Nephron (organoid): Measurements from ENCODE around the gene NCAPD2.
A peak's percentile ranks its signal among the peaks of the same experiment; 100 is the strongest.
"Not testable (repeated sequence)": the region's sequence is repeated elsewhere in the genome, so short reads cannot be mapped to it uniquely, and the experiment has no call there.

Experiments used
- H3K27ac Mint-ChIP-seq, 3 experiments: 2 replicates each; pipeline ENCODE4 v1.8.0; 2020; ENCODE audit warnings: mixed read lengths in 3 of 3, mild to moderate bottlenecking in 2 of 3, moderate library complexity in 1 of 3
- H3K27me3 Mint-ChIP-seq: 2 replicates; pipeline ENCODE4 v1.8.0; 2021; ENCODE audit warnings: low read depth, mild to moderate bottlenecking, moderate library complexity, mixed read lengths
- H3K36me3 Mint-ChIP-seq: 2 replicates; pipeline ENCODE4 v1.8.0; 2020; ENCODE audit warnings: low read depth, mixed read lengths
- H3K4me1 Mint-ChIP-seq: 2 replicates; pipeline ENCODE4 v1.8.0; 2020; ENCODE audit warnings: mixed read lengths
- H3K4me3 Mint-ChIP-seq, 3 experiments: 2 replicates each; pipeline ENCODE4 v1.8.0; 2020; ENCODE audit warnings: mild to moderate bottlenecking in 3 of 3, mixed read lengths in 3 of 3, moderate library complexity in 2 of 3
- H3K9me3 Mint-ChIP-seq: 2 replicates; pipeline ENCODE4 v1.8.0; 2020; ENCODE audit warnings: mixed read lengths
- CTCF ChIP-seq, 3 experiments: fragments of 200-600 bp; sonication (generic); IDR thresholded peaks; one replicate each; pipeline ENCODE4 v1.5.0; 2021; ENCODE audit warnings: antibody characterized with exemption in 3 of 3; ENCODE audit not compliant: unreplicated experiment in 3 of 3

Gene NCAPD2

DNA sequence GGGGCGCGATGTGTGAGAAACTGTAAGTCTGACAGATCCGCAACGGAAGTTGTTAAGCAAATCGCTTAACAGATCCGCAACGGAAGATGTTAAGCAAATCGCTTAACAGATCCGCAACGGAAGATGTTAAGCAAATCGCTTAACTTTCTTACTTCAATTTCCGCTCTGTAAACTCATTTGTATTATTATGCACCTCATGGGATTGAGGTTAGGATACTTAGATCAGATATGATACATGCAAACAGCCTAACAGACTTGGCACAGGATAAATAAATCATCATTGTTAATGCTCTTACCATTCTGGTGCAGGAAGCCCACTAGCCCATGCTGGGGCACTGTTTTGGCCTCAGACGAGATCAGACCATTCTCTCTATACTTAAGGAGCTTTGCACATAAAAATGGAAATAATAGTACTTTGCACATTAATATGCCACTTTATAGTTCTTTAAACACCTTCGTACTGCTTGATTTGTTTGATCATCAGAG lies 399 bp downstream of the NCAPD2 start:
- Mint-ChIP-seq H3K4me1 (peaks cover 27% of the 10 kb centered on the region), H3K9me3 (no peaks in the 10 kb centered on the region), H3K4me3 (peak overlapping the region; percentile 89 to 97 (median 90)), H3K27me3 (no peaks in the 10 kb centered on the region), H3K36me3 (peaks cover 23% of the 10 kb centered on the region), H3K27ac (peak overlapping the region; percentile 97 to 99 (median 99))
- no peak for TF ChIP-seq CTCF (IDR thresholded peaks at IDR 0.05; ENCODE audit: unreplicated experiment in 3 of 3)

DNA sequence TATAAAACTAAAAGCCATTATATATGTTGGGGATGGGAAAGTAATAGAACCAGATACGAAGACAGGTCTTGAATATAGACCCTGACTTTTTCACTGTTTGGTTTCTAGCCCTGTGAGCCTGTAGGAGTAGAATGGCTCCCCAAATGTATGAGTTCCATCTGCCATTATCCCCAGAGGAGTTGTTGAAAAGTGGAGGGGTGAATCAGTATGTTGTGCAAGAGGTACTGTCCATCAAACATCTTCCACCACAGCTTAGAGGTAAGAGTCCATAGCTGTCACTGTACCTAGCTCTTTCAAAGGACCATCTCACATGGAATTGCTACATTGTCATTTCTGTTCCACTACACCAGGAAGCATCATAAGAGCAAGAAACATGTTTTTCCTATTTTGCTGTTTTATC lies 1.1 kb downstream of the NCAPD2 start:
- Mint-ChIP-seq H3K27ac (peak overlapping the region; percentile 97 to 99 (median 99)), H3K4me3 (peak overlapping the region; percentile 89 to 97 (median 90)), H3K9me3 (no peaks in the 10 kb centered on the region), H3K27me3 (no peaks in the 10 kb centered on the region), H3K36me3 (peaks cover 23% of the 10 kb centered on the region), H3K4me1 (peaks cover 27% of the 10 kb centered on the region)
- no peak for TF ChIP-seq CTCF (IDR thresholded peaks at IDR 0.05; ENCODE audit: unreplicated experiment in 3 of 3)

DNA sequence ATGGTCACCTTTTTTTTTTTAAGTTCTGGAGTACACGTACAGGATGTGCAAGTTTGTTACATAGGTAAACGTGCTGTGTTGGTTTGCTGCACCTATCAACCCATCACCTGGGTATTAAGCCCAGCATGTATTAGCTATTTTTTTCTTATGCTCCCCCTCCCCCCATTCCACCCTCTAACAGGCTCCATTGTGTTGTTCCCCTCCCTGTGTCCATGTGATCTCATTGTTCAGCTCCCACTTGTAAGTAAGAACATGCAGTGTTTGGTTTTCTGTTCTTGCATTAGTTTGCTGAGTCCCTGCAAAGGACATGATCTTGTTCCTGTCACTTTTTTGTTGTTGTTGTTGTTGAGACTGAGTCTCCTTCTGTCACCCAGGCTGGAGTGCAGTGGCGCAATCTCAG lies 3.4 kb downstream of the NCAPD2 start:
- Mint-ChIP-seq H3K36me3 (peaks cover 23% of the 10 kb centered on the region), H3K4me3 (peak overlapping the region; percentile 48 to 56 (median 53)), H3K4me1 (peaks cover 21% of the 10 kb centered on the region)
- H3K27ac Mint-ChIP-seq, H3K9me3 Mint-ChIP-seq, H3K27me3 Mint-ChIP-seq: not testable (repeated sequence)

- peaks cover 24% of the 10 kb centered on the region for H3K36me3 Mint-ChIP-seq
- TF ChIP-seq CTCF (IDR thresholded peaks at IDR 0.05; ENCODE audit: unreplicated experiment in 3 of 3) = no peak
- no peak overlapping the region for H3K27ac Mint-ChIP-seq
- H3K27me3 Mint-ChIP-seq = no peaks in the 10 kb centered on the region
- no peak overlapping the region for H3K4me3 Mint-ChIP-seq
- H3K9me3 Mint-ChIP-seq = no peaks in the 10 kb centered on the region
- peaks cover 1% of the 10 kb centered on the region for H3K4me1 Mint-ChIP-seq
These were observed 6.6 kb downstream of the NCAPD2 start for GRCh38 chr12:6500466-6500865.

DNA sequence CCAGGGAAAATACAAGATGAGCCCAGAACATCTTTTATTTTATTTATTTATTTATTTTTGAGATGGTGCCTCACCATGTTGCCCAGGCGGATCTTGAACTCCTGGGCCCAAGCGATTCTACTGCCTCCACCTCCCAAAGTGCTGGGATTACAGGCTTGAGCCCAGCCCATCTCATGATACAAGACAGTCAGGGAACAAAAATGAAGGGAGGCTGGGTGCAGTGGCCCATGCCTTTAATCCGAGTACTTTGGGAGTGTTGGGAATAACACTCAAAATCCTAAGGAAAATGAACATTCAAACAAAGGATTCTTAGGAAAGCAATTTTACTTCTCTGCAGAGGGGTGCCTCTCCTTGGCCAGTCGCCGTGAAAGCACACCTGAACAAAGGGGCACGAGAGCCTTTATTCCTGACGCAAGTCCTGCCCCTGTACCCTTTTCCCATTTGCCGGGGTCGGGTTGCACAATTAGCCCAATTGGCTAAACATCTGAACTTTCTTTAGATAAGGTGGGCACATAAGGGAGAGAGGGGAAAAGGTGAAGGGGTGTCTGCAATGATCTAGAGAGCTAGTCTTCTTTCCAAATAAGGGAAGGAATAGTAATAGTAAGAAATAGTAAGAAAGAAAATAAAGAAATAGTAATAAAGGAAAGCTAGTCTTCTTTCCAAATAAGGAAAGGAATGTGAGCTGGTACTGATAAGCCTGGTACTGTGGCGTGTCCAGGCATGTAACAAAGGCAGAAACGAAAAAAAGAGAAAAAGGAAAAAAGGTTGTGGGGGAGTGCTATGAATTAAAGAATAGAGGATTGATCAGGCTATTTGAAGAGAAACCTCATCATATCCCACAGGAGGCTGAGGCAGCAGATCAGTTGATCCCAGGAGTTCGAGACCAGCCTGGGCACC lies 13.4 kb downstream of the NCAPD2 start:
- Mint-ChIP-seq H3K4me1 (no peaks in the 10 kb centered on the region), H3K27me3 (no peaks in the 10 kb centered on the region), H3K36me3 (peaks cover 52% of the 10 kb centered on the region), H3K4me3 (no peak overlapping the region), H3K9me3 (no peaks in the 10 kb centered on the region), H3K27ac (peak overlapping the region in 2 of 3 experiments; percentile 33 to 37)
- no peak for TF ChIP-seq CTCF (IDR thresholded peaks at IDR 0.05; ENCODE audit: unreplicated experiment in 3 of 3)

GRCh38 chr12:6508087-6508486 lies 14.2 kb downstream of the NCAPD2 start:
- no peaks in the 10 kb centered on the region for H3K4me1 Mint-ChIP-seq
- H3K36me3 Mint-ChIP-seq = peaks cover 57% of the 10 kb centered on the region
- H3K27me3 Mint-ChIP-seq = no peaks in the 10 kb centered on the region
- no peak overlapping the region for H3K4me3 Mint-ChIP-seq
- no peaks in the 10 kb centered on the region for H3K9me3 Mint-ChIP-seq
- TF ChIP-seq CTCF (IDR thresholded peaks at IDR 0.05; ENCODE audit: unreplicated experiment in 3 of 3) = no peak
- H3K27ac Mint-ChIP-seq = peak overlapping the region in 1 of 3 experiments; percentile 37
